HepG2 (cell line): ENCODE measurements around the gene KCNAB1. TPM values are rescaled to one million over a fixed set of nuclear protein-coding genes. Genes with fewer than 3 reads are reported as not detected.

Source experiments
- ATAC-seq: fragments of 200-7000 bp; cut with Tn5 transposase; 3 replicates; pipeline ENCODE4 v1.9.1; 2020; ENCODE audit warnings: mild to moderate bottlenecking, moderate library complexity
- BruUV-seq: library from RNA; stranded (reverse); fragments of 400-500 nt; replicated peaks from 2 replicates; lab custom pipeline; 2021; lab: Mats Ljungman, UMichigan
- CTCF ChIA-PET: fragments of 300-600 bp; formaldehyde crosslinking; extraction: SDS; loops from one replicate; lab custom pipeline; 2021; ENCODE audit warnings: low total read pairs, inconsistent platforms, low intra/inter-chr PET ratio; lab: Yijun Ruan, JAX
- POLR2A ChIA-PET: fragments of 350-600 bp; sonication (Branson Sonifier 250); formaldehyde crosslinking; loops from one replicate; lab custom pipeline; 2020; ENCODE audit warnings: antibody characterized with exemption, inconsistent platforms; lab: Yijun Ruan, JAX
- DNase-seq: peaks from one replicate; pipeline ENCODE4 v3.0.0-alpha.2; 2015; ENCODE audit warnings: low spot score
- FAIRE-seq: peaks from 3 replicates; lab custom pipeline; 2011; peaks lifted over from hg19 to GRCh38; lab: Jason Lieb, UNC
- H2AFZ ChIP-seq: one replicate; pipeline ENCODE4 v1.6.1; 2011; ENCODE audit warnings: low read length, inconsistent platforms
- H3K27ac ChIP-seq: fragments of 300-600 bp; 3 replicates; pipeline ENCODE4 v1.8.0; 2011; ENCODE audit warnings: mixed run types, mild to moderate bottlenecking, mixed read lengths, low read length, inconsistent platforms; ENCODE audit not compliant: insufficient read depth; ENCODE audit errors: extremely low read length
- H3K27me3 ChIP-seq, 2 experiments: fragments of 200-600 bp in 1 of 2; 2 replicates in 1 of 2; 3 replicates in 1 of 2; pipeline versions ENCODE4 v1.6.0 to v1.8.0; 2011; ENCODE audit warnings: low read length in 2 of 2, mild to moderate bottlenecking in 2 of 2, moderate library complexity in 2 of 2, inconsistent platforms in 1 of 2; ENCODE audit not compliant: insufficient read depth in 2 of 2, control insufficient read depth in 1 of 2
- H3K36me3 ChIP-seq, 2 experiments: fragments of 200-600 bp in 1 of 2; replicated peaks in 1 of 2; 2 replicates in 1 of 2; 3 replicates in 1 of 2; pipeline versions ENCODE4 v1.5.1 to v1.8.0; 2011; ENCODE audit warnings: low read length in 2 of 2, inconsistent platforms in 1 of 2; ENCODE audit not compliant: insufficient read depth in 2 of 2, control insufficient read depth in 1 of 2
- H3K4me1 ChIP-seq: 2 replicates; pipeline ENCODE4 v1.5.1; 2012; ENCODE audit warnings: low read length, inconsistent platforms; ENCODE audit not compliant: insufficient read depth
- H3K4me2 ChIP-seq: 2 replicates; pipeline ENCODE4 v1.6.0; 2011; ENCODE audit warnings: low read depth, low read length, inconsistent platforms
- H3K4me3 ChIP-seq, 3 experiments: fragments of 200-600 bp in 1 of 3; sonication (generic), shearing (Covaris generic) in 1 of 3; replicated peaks in 1 of 3; 2 replicates each; pipeline ENCODE4 v1.5.1; 2011 to 2016; ENCODE audit warnings: low read length in 3 of 3, inconsistent platforms in 2 of 3, low read depth in 2 of 3, mild to moderate bottlenecking in 2 of 3, control low read depth in 1 of 3, mixed read lengths in 1 of 3; ENCODE audit not compliant: insufficient read depth in 1 of 3
- H3K79me2 ChIP-seq: one replicate; pipeline ENCODE4 v1.6.1; 2011; ENCODE audit warnings: low read length, inconsistent platforms; ENCODE audit not compliant: insufficient read depth
- H3K9ac ChIP-seq: 2 replicates; pipeline ENCODE4 v1.6.0; 2011; ENCODE audit warnings: mild to moderate bottlenecking, low read depth, low read length, inconsistent platforms; ENCODE audit not compliant: insufficient read depth
- H3K9me3 ChIP-seq: 2 replicates; pipeline ENCODE4 v1.5.1; 2012; ENCODE audit warnings: mild to moderate bottlenecking, low read length
- H4K20me1 ChIP-seq: 2 replicates; pipeline ENCODE4 v1.6.0; 2011; ENCODE audit warnings: inconsistent platforms, mild to moderate bottlenecking, low read length, moderate library complexity; ENCODE audit not compliant: insufficient read depth
- ARNT2 ChIP-seq: sonication (generic); formaldehyde crosslinking; IDR thresholded peaks from 2 replicates; pipeline ENCODE4 v1.8.0; 2022; ENCODE audit warnings: mild to moderate bottlenecking, low read depth, missing genetic modification reagents, moderate library complexity
- CHD2 ChIP-seq: IDR thresholded peaks from 2 replicates; pipeline ENCODE4 v1.6.1; 2011; ENCODE audit warnings: low read depth, low read length, improper control_type of control experiment
- DNMT3B ChIP-seq: conservative IDR thresholded peaks from 2 replicates; pipeline ENCODE4 v1.6.1; 2016; ENCODE audit warnings: missing biosample characterization, control low read depth
- KDM4B ChIP-seq: sonication (generic); formaldehyde crosslinking; IDR thresholded peaks from 2 replicates; pipeline ENCODE4 v1.4.0; 2020; ENCODE audit warnings: missing genetic modification reagents
- KLF6 ChIP-seq: IDR thresholded peaks from 2 replicates; pipeline ENCODE4 v1.8.0; 2016; ENCODE audit warnings: missing biosample characterization, missing genetic modification reagents
- KMT2A ChIP-seq: sonication (generic); formaldehyde crosslinking; IDR thresholded peaks from 2 replicates; pipeline ENCODE4 v1.4.0; 2020; ENCODE audit warnings: missing genetic modification reagents
- MBD4 ChIP-seq: IDR thresholded peaks from 2 replicates; pipeline ENCODE4 v1.6.1; 2012; ENCODE audit warnings: low read length, inconsistent platforms, borderline replicate concordance
- NFYB ChIP-seq: sonication (generic); formaldehyde crosslinking; IDR thresholded peaks from 2 replicates; pipeline ENCODE4 v1.4.0; 2020; ENCODE audit warnings: missing genetic modification reagents
- POLR2G ChIP-seq: fragments of 200-400 bp; formaldehyde crosslinking; IDR thresholded peaks from 2 replicates; pipeline ENCODE4 v1.6.1; 2018; ENCODE audit warnings: mild to moderate bottlenecking, low read depth, low read length, moderate library complexity
- SALL1 ChIP-seq: sonication (generic); formaldehyde crosslinking; IDR thresholded peaks from 2 replicates; pipeline ENCODE4 v1.8.0; 2022; ENCODE audit warnings: mild to moderate bottlenecking, missing genetic modification reagents
- TAF1 ChIP-seq: sonication (generic); formaldehyde crosslinking; IDR thresholded peaks from 2 replicates; pipeline ENCODE4 v1.4.0; 2020; ENCODE audit warnings: missing genetic modification reagents
- ZMYM4 ChIP-seq: sonication (generic); formaldehyde crosslinking; IDR thresholded peaks from 2 replicates; pipeline ENCODE4 v1.8.1; 2023; ENCODE audit warnings: mild to moderate bottlenecking, missing genetic modification reagents
- ZNF564 ChIP-seq: sonication (generic); formaldehyde crosslinking; IDR thresholded peaks from 2 replicates; pipeline ENCODE4 v1.8.1; 2023; ENCODE audit warnings: mild to moderate bottlenecking, missing genetic modification reagents
- ZNF569 ChIP-seq: sonication (generic); formaldehyde crosslinking; IDR thresholded peaks from 2 replicates; pipeline ENCODE4 v1.5.0; 2020; ENCODE audit warnings: mild to moderate bottlenecking, missing genetic modification reagents, moderate library complexity, borderline replicate concordance
- WGBS: methylation state at CpG from one replicate; pipeline ENCODE4 v1.1.6; 2017; ENCODE audit warnings: low lambda C conversion rate; 5-methylcytosine and 5-hydroxymethylcytosine counted together
- in situ Hi-C: cut with HindIII; loops from 2 replicates; pipeline ENCODE4 v1.10.0; 2017; ENCODE audit warnings: low pct_unique_long_range_greater_than_20kb; ENCODE audit not compliant: extremely low pct_ligation_motif_present
- intact Hi-C: fragments of 100-400 bp; cut with micrococcal nuclease; formaldehyde crosslinking; loops from one replicate; pipeline ENCODE4 v1.10.0; 2022; ENCODE audit not compliant: unreplicated experiment
- polyA plus RNA-seq, 8 experiments: library from polyadenylated mRNA; depleted of rRNA in 3 of 8; stranded (reverse) in 7 of 8; unstranded in 1 of 8; fragments of >200 nt; fragmentation: Illumina TruSeq in 4 of 8; extraction: Trizol in 4 of 8; gene quantifications; 2 replicates each; pipeline versions ENCODE4 v1.2.1 to v1.2.3, GENCODE V29; 2011 to 2016; ENCODE audit warnings: low read depth in 4 of 8, missing spikeins in 1 of 8, mixed read lengths in 1 of 8; ENCODE audit not compliant: insufficient read depth in 1 of 8
- total RNA-seq, 5 experiments: library from RNA; depleted of rRNA; stranded (reverse); fragments of >200 nt; fragmentation: Illumina TruSeq; extraction: Trizol; gene quantifications; 2 replicates each; pipeline ENCODE4 v1.2.3, GENCODE V29; 2016; ENCODE audit warnings: low read depth in 1 of 5
- TF ChIP-seq, protein P1 (sequence below): IDR thresholded peaks from 2 replicates; pipeline ENCODE4 v1.6.1; 2016; ENCODE audit warnings: low read depth, borderline replicate concordance
- TF ChIP-seq, protein P2 (sequence below): sonication (generic); formaldehyde crosslinking; IDR thresholded peaks from 2 replicates; pipeline ENCODE4 v1.4.0; 2020; ENCODE audit warnings: missing genetic modification reagents
- TF ChIP-seq, protein P3 (sequence below): sonication (generic); formaldehyde crosslinking; IDR thresholded peaks from 2 replicates; pipeline ENCODE4 v1.4.0; 2020; ENCODE audit warnings: missing genetic modification reagents

The KCNAB1 gene
- total and polyA plus RNA-seq, 2 of the 13 experiments (the other 11 are each of a cell fraction or from before 2014, with no cell fraction given): not detected

DNA sequence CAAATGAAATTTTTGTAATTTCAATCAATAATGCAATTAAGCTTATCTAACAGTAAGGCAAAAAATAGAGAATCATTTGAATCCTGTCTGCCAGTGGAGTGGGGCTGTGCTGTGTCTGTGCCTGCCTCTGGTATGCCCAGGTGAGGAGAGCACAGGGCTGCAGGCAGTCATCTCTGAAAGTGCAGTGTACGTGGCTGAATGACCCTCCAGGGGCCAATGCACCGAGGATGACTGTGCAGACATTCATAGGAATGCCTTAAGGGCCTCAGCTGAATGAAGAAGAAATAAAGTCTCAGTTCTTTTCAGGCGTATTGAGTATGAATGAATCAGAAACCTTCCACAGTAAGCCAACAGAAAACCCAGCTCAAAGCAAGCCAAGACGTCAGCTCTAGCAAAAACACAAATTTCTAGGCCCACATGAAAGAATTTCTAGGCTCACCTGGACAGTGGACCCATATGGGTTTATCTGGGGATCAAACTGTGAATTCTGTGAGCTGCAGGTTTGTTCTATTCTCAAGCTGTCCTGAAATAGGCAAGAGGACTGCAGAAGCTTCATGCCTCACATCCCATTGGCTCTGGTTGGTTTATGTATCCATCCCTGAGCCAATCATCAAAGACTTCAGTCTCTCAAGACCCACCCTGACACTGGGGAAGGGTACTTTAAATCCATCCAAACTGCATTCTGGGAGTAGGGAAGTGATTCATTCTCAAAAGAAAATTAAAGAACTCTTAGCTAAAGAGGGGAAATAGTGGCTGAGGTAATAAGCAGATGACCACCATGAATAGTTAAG is 311.2 kb downstream of the KCNAB1 start:
- no peaks in the 10 kb centered on the region; a peak in 1 of 5 replicates for H3K27me3 ChIP-seq
- POLR2A ChIA-PET: no interaction called here
- H3K79me2 ChIP-seq: no peaks in the 10 kb centered on the region
- WGBS: 5% methylated on average over 4 of the region's 4 CpGs
- no peak for ATAC-seq
- H3K4me1 ChIP-seq: no peaks in the 10 kb centered on the region
- H3K27ac ChIP-seq: no peak overlapping the region
- TF ChIP-seq POLR2G (no peak), TAF1 (no peak), KMT2A (no peak), MBD4 (no peak), KLF6 (CRISPR knock-in tag) (no peak), KDM4B (CRISPR knock-in tag) (no peak), ZNF569 (CRISPR knock-in tag) (no peak), ZNF564 (CRISPR knock-in tag) (no peak), NFYB (CRISPR knock-in tag) (no peak), ZMYM4 (CRISPR knock-in tag) (no peak), SALL1 (CRISPR knock-in tag) (no peak), DNMT3B (no peak), ARNT2 (CRISPR knock-in tag) (no peak), CHD2 (no peak)
- TF ChIP-seq, protein P1, sequence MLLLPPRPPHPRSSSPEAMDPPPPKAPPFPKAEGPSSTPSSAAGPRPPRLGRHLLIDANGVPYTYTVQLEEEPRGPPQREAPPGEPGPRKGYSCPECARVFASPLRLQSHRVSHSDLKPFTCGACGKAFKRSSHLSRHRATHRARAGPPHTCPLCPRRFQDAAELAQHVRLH (CRISPR knock-in tag): no peak
- TF ChIP-seq, protein P2, sequence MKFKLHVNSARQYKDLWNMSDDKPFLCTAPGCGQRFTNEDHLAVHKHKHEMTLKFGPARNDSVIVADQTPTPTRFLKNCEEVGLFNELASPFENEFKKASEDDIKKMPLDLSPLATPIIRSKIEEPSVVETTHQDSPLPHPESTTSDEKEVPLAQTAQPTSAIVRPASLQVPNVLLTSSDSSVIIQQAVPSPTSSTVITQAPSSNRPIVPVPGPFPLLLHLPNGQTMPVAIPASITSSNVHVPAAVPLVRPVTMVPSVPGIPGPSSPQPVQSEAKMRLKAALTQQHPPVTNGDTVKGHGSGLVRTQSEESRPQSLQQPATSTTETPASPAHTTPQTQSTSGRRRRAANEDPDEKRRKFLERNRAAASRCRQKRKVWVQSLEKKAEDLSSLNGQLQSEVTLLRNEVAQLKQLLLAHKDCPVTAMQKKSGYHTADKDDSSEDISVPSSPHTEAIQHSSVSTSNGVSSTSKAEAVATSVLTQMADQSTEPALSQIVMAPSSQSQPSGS (CRISPR knock-in tag): no peak
- TF ChIP-seq, protein P3, sequence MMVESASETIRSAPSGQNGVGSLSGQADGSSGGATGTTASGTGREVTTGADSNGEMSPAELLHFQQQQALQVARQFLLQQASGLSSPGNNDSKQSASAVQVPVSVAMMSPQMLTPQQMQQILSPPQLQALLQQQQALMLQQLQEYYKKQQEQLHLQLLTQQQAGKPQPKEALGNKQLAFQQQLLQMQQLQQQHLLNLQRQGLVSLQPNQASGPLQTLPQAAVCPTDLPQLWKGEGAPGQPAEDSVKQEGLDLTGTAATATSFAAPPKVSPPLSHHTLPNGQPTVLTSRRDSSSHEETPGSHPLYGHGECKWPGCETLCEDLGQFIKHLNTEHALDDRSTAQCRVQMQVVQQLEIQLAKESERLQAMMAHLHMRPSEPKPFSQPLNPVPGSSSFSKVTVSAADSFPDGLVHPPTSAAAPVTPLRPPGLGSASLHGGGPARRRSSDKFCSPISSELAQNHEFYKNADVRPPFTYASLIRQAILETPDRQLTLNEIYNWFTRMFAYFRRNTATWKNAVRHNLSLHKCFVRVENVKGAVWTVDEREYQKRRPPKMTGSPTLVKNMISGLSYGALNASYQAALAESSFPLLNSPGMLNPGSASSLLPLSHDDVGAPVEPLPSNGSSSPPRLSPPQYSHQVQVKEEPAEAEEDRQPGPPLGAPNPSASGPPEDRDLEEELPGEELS: no peak
- TF ChIP-seq, all 625 proteins: peak for 0
- Histone ChIP-seq H3K9ac (no peak overlapping the region), H4K20me1 (no peaks in the 10 kb centered on the region), H3K4me3 (no peak overlapping the region), H2AFZ (no peak overlapping the region), H3K36me3 (no peaks in the 10 kb centered on the region), H3K9me3 (no peaks in the 10 kb centered on the region), H3K4me2 (no peak overlapping the region)
- in situ Hi-C loops: no loop called here
- intact Hi-C loops: no loop called here
- no peak for FAIRE-seq
- no peak for DNase-seq
- BruUV-seq: no TSS peak
- CTCF ChIA-PET: no interaction called here
